HCT116 (cell line): ENCODE data around the gene ACLY.

Experiments used
- CTCF ChIP-seq, 3 experiments: fragments of 200-600 bp in 1 of 3; sonication (generic) in 1 of 3; IDR thresholded peaks in 2 of 3; conservative IDR thresholded peaks in 1 of 3; 2 replicates each; pipeline ENCODE4 v1.5.1; 2012 to 2017; ENCODE audit warnings: low read depth in 2 of 3, low read length in 2 of 3, antibody characterized with exemption in 1 of 3, borderline replicate concordance in 1 of 3, control low read depth in 1 of 3, mild to moderate bottlenecking in 1 of 3, mixed read lengths in 1 of 3, mixed run types in 1 of 3, moderate library complexity in 1 of 3; ENCODE audit not compliant: insufficient read depth in 1 of 3
- EZH2phosphoT487 ChIP-seq: fragments of 200-600 bp; IDR thresholded peaks from 2 replicates; pipeline ENCODE4 v1.6.1; 2018; ENCODE audit warnings: antibody characterized with exemption, borderline replicate concordance
- MAX ChIP-seq: IDR thresholded peaks from 2 replicates; pipeline ENCODE4 v1.6.1; 2012
- RAD21 ChIP-seq: IDR thresholded peaks from 2 replicates; pipeline ENCODE4 v1.6.1; 2012; ENCODE audit warnings: low read depth, mild to moderate bottlenecking

GRCh38 chr17:41864498-41864835 lies 54.3 kb downstream of the ACLY start:
- TF ChIP-seq CTCF (IDR thresholded peaks at IDR 0.05 in 2 of 3, conservative IDR thresholded peaks at IDR 0.05 in 1 of 3; ENCODE audit: borderline replicate concordance in 1 of 3, insufficient read depth in 1 of 3, low read depth in 2 of 3, low read length in 2 of 3): no peak
- TF ChIP-seq RAD21: no peak
- no peak for TF ChIP-seq EZH2phosphoT487
- no peak; the same call in 1 of the 2 replicates for TF ChIP-seq MAX
